ENCODE results near the gene RPL13.

- TF ChIP-seq CTCF (IDR thresholded peaks at IDR 0.05; ENCODE audit: poor library complexity, severe bottlenecking) (no peak), REST (IDR thresholded peaks at IDR 0.05; ENCODE audit: borderline replicate concordance) (no peak), EZH2 (IDR thresholded peaks at IDR 0.05; ENCODE audit: borderline replicate concordance, insufficient read depth, low read length, poor library complexity, severe bottlenecking) (no peak), POLR2AphosphoS5 (IDR thresholded peaks at IDR 0.05) (no peak), SMC3 (conservative IDR thresholded peaks at IDR 0.05; ENCODE audit: poor library complexity) (no peak), TAF1 (IDR thresholded peaks at IDR 0.05; ENCODE audit: low read depth) (no peak)
Measured at GRCh38 chr16:89530401-89531381, 29.8 kb upstream of the RPL13 start.

All from neural cell (in vitro differentiated cells).